Activated CD8-positive, alpha-beta memory T cell treated with anti-CD3 and anti-CD28 coated beads for 36 hours (primary cell): ENCODE data around the gene NCKAP1. TPM values are rescaled to one million over a fixed set of nuclear protein-coding genes. Genes with fewer than 3 reads are reported as not detected.
"Not testable (repeated sequence)": the region's sequence is repeated elsewhere in the genome, so short reads cannot be mapped to it uniquely, and the experiment has no call there.

Experiments
- CTCF ChIA-PET: fragments of 350-600 bp; sonication (Branson Sonifier 250); formaldehyde crosslinking; loops from one replicate; lab custom pipeline; 2021; ENCODE audit warnings: antibody characterized with exemption; lab: Charles Lee
- POLR2A ChIA-PET: fragments of 350-600 bp; sonication (Branson Sonifier 250); formaldehyde crosslinking; loops from one replicate; lab custom pipeline; 2021; ENCODE audit warnings: antibody characterized with exemption; lab: Charles Lee
- total RNA-seq, 2 experiments: library from RNA; stranded (reverse); gene quantifications; one replicate each; pipeline ENCODE4 v1.2.3, GENCODE V29; 2021

NCKAP1 gene
- total RNA-seq, 2 experiments from 2014 or later = 7.1 to 7.5 TPM

- CTCF ChIA-PET = no interaction called here
- POLR2A ChIA-PET = no interaction called here
These were observed 24.3 kb downstream of the NCKAP1 start for GRCh38 chr2:183014005-183014404.

- ChIA-PET CTCF (no interaction called here), POLR2A (no interaction called here)
These were observed 26.5 kb downstream of the NCKAP1 start for GRCh38 chr2:183011743-183012142.

- POLR2A ChIA-PET = no interaction called here
- CTCF ChIA-PET = no interaction called here
These were observed 28.1 kb downstream of the NCKAP1 start for GRCh38 chr2:183010112-183010511.

- ChIA-PET POLR2A (no interaction called here), CTCF (no interaction called here)
These were observed 28.9 kb downstream of the NCKAP1 start for GRCh38 chr2:183009249-183009899.

- ChIA-PET CTCF (no interaction called here), POLR2A (no interaction called here)
These were observed 36.3 kb downstream of the NCKAP1 start for GRCh38 chr2:183001948-183002347.

GRCh38 chr2:183000846-183001245, 37.4 kb downstream of the NCKAP1 start:
- POLR2A ChIA-PET = no interaction called here
- CTCF ChIA-PET = no interaction called here

GRCh38 chr2:182999348-183000028, 38.8 kb downstream of the NCKAP1 start:
- ChIA-PET POLR2A (no interaction called here), CTCF (no interaction called here)

- CTCF ChIA-PET = no interaction called here
- POLR2A ChIA-PET = no interaction called here
These were observed 43.9 kb downstream of the NCKAP1 start for GRCh38 chr2:182994228-182994912.

GRCh38 chr2:182982941-182983340, 55.3 kb downstream of the NCKAP1 start:
- POLR2A ChIA-PET = no interaction called here
- CTCF ChIA-PET = no interaction called here

GRCh38 chr2:182981475-182981874, 56.8 kb downstream of the NCKAP1 start:
- POLR2A ChIA-PET = not testable (repeated sequence)

GRCh38 chr2:182980652-182981051, 57.6 kb downstream of the NCKAP1 start:
- ChIA-PET POLR2A (no interaction called here), CTCF (interaction anchor here (0.7 kb wide), 1 partner anchor 10 kb away, joined by 3 read pairs; no protein-coding TSS in a partner anchor)

More at GRCh38 chr2:182981475-182981874, 56.8 kb downstream of the NCKAP1 start:
- CTCF ChIA-PET = not testable (repeated sequence)

- POLR2A ChIA-PET = interaction anchor here (0.7 kb wide), 1 partner anchor 276 kb away, joined by 3 read pairs; no protein-coding TSS in a partner anchor
These were observed 58.1 kb downstream of the NCKAP1 start for GRCh38 chr2:182980115-182980514.

GRCh38 chr2:182977463-182977862, 60.8 kb downstream of the NCKAP1 start:
- ChIA-PET CTCF (no interaction called here), POLR2A (no interaction called here)

More at GRCh38 chr2:182980115-182980514, 58.1 kb downstream of the NCKAP1 start:
- CTCF ChIA-PET = interaction anchor here (0.7 kb wide), 1 partner anchor 10 kb away, joined by 3 read pairs; no protein-coding TSS in a partner anchor

- ChIA-PET CTCF (no interaction called here), POLR2A (no interaction called here)
These were observed 64.6 kb downstream of the NCKAP1 start for GRCh38 chr2:182973441-182974352.

GRCh38 chr2:182972548-182972942, 65.7 kb downstream of the NCKAP1 start:
- POLR2A ChIA-PET = no interaction called here
- CTCF ChIA-PET = no interaction called here

- ChIA-PET POLR2A (no interaction called here), CTCF (interaction anchor here (0.6 kb wide), 1 partner anchor 12 kb away, joined by 3 read pairs; no protein-coding TSS in a partner anchor)
These were observed 66.3 kb downstream of the NCKAP1 start for GRCh38 chr2:182971820-182972547.

GRCh38 chr2:182970486-182970885, 67.8 kb downstream of the NCKAP1 start:
- POLR2A ChIA-PET = no interaction called here
- CTCF ChIA-PET = interaction anchor here (1.0 kb wide), 1 partner anchor 10 kb away, joined by 3 read pairs; no protein-coding TSS in a partner anchor

- ChIA-PET CTCF (no interaction called here), POLR2A (no interaction called here)
These were observed 69.8 kb downstream of the NCKAP1 start for GRCh38 chr2:182968493-182968892.

GRCh38 chr2:182966356-182966755, 71.9 kb downstream of the NCKAP1 start:
- CTCF ChIA-PET, POLR2A ChIA-PET: not testable (repeated sequence)
